WTC11 (cell line): ENCODE data around the gene SH3PXD2A.

Experiments used
- ATF1 ChIP-seq: sonication (generic); formaldehyde crosslinking; IDR thresholded peaks from 2 replicates; pipeline ENCODE4 v1.8.1; 2023; ENCODE audit warnings: mild to moderate bottlenecking, moderate library complexity, missing genetic modification reagents
- RELA ChIP-seq: sonication (generic); formaldehyde crosslinking; IDR thresholded peaks from 2 replicates; pipeline ENCODE4 v1.8.1; 2022; ENCODE audit warnings: missing genetic modification reagents, mild to moderate bottlenecking, borderline replicate concordance
- TF ChIP-seq, protein P1 (sequence below): sonication (generic); formaldehyde crosslinking; IDR thresholded peaks from 2 replicates; pipeline ENCODE4 v1.8.1; 2022; ENCODE audit warnings: low read depth, missing genetic modification reagents, borderline replicate concordance
- TF ChIP-seq, protein P2 (sequence below): sonication (generic); formaldehyde crosslinking; conservative IDR thresholded peaks from 2 replicates; pipeline ENCODE4 v1.8.1; 2022; ENCODE audit warnings: mild to moderate bottlenecking, missing genetic modification reagents
- TF ChIP-seq, protein P3 (sequence below): sonication (generic); formaldehyde crosslinking; IDR thresholded peaks from 2 replicates; pipeline ENCODE4 v1.8.1; 2022; ENCODE audit warnings: low read depth, mild to moderate bottlenecking, moderate library complexity, missing genetic modification reagents, borderline replicate concordance
- TF ChIP-seq, protein P4 (sequence below): fragments of 200-600 bp; IDR thresholded peaks from 2 replicates; pipeline ENCODE4 v1.8.0; 2022; ENCODE audit warnings: antibody characterized with exemption

DNA sequence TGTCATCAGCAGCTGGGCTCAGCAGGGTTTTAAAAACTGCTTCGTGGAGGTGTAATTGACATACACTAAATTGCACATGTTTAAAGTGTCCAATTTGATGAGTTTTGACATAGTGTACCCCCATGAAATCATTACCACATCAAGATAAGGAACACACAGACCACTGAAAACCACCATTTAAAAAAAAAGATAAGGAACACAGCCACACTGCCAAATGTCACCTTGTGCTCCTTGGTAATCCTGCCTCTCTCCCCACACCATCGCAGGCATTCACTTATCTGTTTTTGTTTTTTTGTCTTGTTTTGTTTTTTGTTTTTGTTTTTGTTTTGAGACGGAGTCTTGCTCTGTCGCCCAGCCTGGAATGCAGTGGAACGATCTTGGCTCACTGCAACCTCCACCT, 286.9 kb downstream of the SH3PXD2A start:
- TF ChIP-seq ATF1 (CRISPR knock-in tag): no peak
- TF ChIP-seq, protein P1, sequence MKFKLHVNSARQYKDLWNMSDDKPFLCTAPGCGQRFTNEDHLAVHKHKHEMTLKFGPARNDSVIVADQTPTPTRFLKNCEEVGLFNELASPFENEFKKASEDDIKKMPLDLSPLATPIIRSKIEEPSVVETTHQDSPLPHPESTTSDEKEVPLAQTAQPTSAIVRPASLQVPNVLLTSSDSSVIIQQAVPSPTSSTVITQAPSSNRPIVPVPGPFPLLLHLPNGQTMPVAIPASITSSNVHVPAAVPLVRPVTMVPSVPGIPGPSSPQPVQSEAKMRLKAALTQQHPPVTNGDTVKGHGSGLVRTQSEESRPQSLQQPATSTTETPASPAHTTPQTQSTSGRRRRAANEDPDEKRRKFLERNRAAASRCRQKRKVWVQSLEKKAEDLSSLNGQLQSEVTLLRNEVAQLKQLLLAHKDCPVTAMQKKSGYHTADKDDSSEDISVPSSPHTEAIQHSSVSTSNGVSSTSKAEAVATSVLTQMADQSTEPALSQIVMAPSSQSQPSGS (CRISPR knock-in tag): no peak
- TF ChIP-seq, protein P2, sequence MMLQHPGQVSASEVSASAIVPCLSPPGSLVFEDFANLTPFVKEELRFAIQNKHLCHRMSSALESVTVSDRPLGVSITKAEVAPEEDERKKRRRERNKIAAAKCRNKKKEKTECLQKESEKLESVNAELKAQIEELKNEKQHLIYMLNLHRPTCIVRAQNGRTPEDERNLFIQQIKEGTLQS (CRISPR knock-in tag): no peak
- TF ChIP-seq RELA: no peak
- TF ChIP-seq, protein P3, sequence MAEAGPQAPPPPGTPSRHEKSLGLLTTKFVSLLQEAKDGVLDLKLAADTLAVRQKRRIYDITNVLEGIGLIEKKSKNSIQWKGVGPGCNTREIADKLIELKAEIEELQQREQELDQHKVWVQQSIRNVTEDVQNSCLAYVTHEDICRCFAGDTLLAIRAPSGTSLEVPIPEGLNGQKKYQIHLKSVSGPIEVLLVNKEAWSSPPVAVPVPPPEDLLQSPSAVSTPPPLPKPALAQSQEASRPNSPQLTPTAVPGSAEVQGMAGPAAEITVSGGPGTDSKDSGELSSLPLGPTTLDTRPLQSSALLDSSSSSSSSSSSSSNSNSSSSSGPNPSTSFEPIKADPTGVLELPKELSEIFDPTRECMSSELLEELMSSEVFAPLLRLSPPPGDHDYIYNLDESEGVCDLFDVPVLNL: no peak
- TF ChIP-seq, protein P4, sequence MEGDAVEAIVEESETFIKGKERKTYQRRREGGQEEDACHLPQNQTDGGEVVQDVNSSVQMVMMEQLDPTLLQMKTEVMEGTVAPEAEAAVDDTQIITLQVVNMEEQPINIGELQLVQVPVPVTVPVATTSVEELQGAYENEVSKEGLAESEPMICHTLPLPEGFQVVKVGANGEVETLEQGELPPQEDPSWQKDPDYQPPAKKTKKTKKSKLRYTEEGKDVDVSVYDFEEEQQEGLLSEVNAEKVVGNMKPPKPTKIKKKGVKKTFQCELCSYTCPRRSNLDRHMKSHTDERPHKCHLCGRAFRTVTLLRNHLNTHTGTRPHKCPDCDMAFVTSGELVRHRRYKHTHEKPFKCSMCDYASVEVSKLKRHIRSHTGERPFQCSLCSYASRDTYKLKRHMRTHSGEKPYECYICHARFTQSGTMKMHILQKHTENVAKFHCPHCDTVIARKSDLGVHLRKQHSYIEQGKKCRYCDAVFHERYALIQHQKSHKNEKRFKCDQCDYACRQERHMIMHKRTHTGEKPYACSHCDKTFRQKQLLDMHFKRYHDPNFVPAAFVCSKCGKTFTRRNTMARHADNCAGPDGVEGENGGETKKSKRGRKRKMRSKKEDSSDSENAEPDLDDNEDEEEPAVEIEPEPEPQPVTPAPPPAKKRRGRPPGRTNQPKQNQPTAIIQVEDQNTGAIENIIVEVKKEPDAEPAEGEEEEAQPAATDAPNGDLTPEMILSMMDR: no peak
